KMS-11 (cell line): ENCODE results near the gene CAMK4.
"Not testable (repeated sequence)": the region's sequence is repeated elsewhere in the genome, so short reads cannot be mapped to it uniquely, and the experiment has no call there.

Source experiments
- H2AFZ ChIP-seq: fragments of 200-600 bp; sonication (generic); 2 replicates; pipeline ENCODE4 v1.6.1; 2016; ENCODE audit warnings: antibody characterized with exemption, mixed run types, low read depth
- H3K27ac ChIP-seq: fragments of 200-600 bp; sonication (generic); 2 replicates; pipeline ENCODE4 v1.6.1; 2016; ENCODE audit warnings: mild to moderate bottlenecking, mixed run types
- H3K27me3 ChIP-seq: fragments of 200-600 bp; sonication (generic); 2 replicates; pipeline ENCODE4 v1.6.1; 2017; ENCODE audit warnings: mild to moderate bottlenecking, low read depth, mixed run types, moderate library complexity; ENCODE audit not compliant: insufficient read depth
- H3K36me3 ChIP-seq: fragments of 200-600 bp; sonication (generic); 2 replicates; pipeline ENCODE4 v1.6.1; 2017; ENCODE audit warnings: mild to moderate bottlenecking, mixed run types; ENCODE audit not compliant: insufficient read depth
- H3K4me1 ChIP-seq: fragments of 200-600 bp; sonication (generic); 2 replicates; pipeline ENCODE4 v1.6.1; 2016; ENCODE audit warnings: mild to moderate bottlenecking, low read depth, mixed run types; ENCODE audit not compliant: poor library complexity, severe bottlenecking
- H3K4me2 ChIP-seq: fragments of 200-600 bp; sonication (generic); 2 replicates; pipeline ENCODE4 v1.7.0; 2016; ENCODE audit warnings: mild to moderate bottlenecking, mixed run types
- H3K4me3 ChIP-seq: fragments of 200-600 bp; sonication (generic); IDR thresholded peaks from 2 replicates; pipeline ENCODE4 v1.6.1; 2017; ENCODE audit warnings: low read depth, low read length, mixed read lengths; ENCODE audit not compliant: insufficient read depth
- H3K79me2 ChIP-seq: fragments of 200-600 bp; sonication (generic); 2 replicates; pipeline ENCODE4 v1.6.1; 2016; ENCODE audit warnings: low read depth, mixed run types; ENCODE audit not compliant: insufficient read depth
- H3K9ac ChIP-seq: fragments of 200-600 bp; sonication (generic); 2 replicates; pipeline ENCODE4 v1.6.1; 2016; ENCODE audit warnings: mild to moderate bottlenecking, mixed run types
- H4K20me1 ChIP-seq: fragments of 200-600 bp; sonication (generic); 2 replicates; pipeline ENCODE4 v1.6.1; 2016; ENCODE audit warnings: mild to moderate bottlenecking, mixed run types; ENCODE audit not compliant: insufficient read depth
- TF ChIP-seq, protein P1 (sequence below): fragments of 200-600 bp; sonication (generic); conservative IDR thresholded peaks from 2 replicates; pipeline ENCODE4 v1.6.1; 2017; ENCODE audit warnings: low read depth, mild to moderate bottlenecking, antibody characterized with exemption, low read length, moderate library complexity, mixed read lengths

CAMK4 gene

DNA sequence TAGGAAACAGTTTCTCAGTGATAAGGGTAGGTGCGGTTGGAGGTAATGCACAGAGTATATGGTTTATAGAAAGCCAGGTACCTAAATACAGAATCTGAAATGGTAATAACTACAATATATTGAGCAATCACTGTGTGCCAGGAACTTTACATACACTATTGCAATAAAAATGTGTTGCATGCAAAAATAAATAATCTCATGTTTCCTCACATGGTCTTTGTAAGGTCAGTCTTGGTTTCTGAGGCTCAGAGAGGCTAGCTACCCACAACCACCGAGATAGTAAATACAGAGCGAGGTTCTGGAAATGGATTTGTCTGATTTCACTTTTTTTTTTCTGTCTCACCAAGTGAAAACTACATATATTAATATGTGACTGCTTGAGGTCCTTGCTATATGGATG, 128.9 kb downstream of the CAMK4 start:
- no peak overlapping the region for H3K27ac ChIP-seq
- no peaks in the 10 kb centered on the region for H3K27me3 ChIP-seq
- no peaks in the 10 kb centered on the region for H4K20me1 ChIP-seq
- no peak overlapping the region for H3K4me2 ChIP-seq
- no peaks in the 10 kb centered on the region for H3K4me1 ChIP-seq
- H3K36me3 ChIP-seq: no peaks in the 10 kb centered on the region
- H3K9ac ChIP-seq: no peak overlapping the region
- TF ChIP-seq, protein P1, sequence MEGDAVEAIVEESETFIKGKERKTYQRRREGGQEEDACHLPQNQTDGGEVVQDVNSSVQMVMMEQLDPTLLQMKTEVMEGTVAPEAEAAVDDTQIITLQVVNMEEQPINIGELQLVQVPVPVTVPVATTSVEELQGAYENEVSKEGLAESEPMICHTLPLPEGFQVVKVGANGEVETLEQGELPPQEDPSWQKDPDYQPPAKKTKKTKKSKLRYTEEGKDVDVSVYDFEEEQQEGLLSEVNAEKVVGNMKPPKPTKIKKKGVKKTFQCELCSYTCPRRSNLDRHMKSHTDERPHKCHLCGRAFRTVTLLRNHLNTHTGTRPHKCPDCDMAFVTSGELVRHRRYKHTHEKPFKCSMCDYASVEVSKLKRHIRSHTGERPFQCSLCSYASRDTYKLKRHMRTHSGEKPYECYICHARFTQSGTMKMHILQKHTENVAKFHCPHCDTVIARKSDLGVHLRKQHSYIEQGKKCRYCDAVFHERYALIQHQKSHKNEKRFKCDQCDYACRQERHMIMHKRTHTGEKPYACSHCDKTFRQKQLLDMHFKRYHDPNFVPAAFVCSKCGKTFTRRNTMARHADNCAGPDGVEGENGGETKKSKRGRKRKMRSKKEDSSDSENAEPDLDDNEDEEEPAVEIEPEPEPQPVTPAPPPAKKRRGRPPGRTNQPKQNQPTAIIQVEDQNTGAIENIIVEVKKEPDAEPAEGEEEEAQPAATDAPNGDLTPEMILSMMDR: no peak
- H2AFZ ChIP-seq: no peak overlapping the region
- H3K4me3 ChIP-seq: no peak overlapping the region
- H3K79me2 ChIP-seq: no peaks in the 10 kb centered on the region

DNA sequence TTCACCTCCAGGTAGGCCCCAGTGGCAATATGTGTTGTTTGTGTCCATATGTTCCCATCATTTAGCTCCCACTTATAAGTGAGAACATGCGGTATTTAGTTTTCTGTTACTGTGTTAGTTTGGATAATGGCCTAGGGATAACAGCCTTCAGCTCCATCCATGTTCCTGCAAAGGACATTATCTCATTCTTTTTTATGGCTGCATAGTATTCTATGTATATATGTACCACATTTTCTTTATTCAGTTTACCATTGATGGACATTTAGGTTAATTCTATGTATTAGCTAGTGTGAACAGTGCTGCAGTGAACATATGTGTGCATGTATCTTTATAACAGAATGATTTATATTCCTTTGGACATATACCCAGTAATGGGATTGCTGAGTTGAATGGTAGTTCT, 134.5 kb downstream of the CAMK4 start:
- not testable (repeated sequence) for H4K20me1 ChIP-seq, H3K4me1 ChIP-seq, H2AFZ ChIP-seq, H3K27me3 ChIP-seq, H3K79me2 ChIP-seq, H3K9ac ChIP-seq, H3K4me3 ChIP-seq, H3K36me3 ChIP-seq, H3K4me2 ChIP-seq, H3K27ac ChIP-seq

DNA sequence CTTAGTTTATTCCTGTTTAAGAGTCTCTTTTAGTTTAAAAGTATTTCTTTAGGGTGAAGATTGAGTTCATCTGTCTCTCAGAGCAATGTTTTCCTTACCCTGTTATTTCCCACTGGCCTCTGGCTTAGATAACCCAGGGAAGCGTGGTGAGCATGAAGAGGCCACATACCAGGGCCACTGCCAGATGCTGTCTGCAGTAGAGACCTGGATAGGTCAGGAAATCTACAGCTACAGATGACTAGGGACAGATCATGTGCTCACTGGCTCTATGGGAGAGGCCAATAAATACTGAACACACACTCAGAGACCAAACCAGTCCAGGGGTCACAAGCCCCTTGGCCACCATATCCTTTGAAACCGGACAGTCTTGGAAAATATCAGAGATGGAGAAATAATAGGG, 136.0 kb downstream of the CAMK4 start:
- no peak overlapping the region for H3K4me2 ChIP-seq
- TF ChIP-seq, protein P1: no peak
- H3K36me3 ChIP-seq: no peaks in the 10 kb centered on the region
- no peak overlapping the region for H2AFZ ChIP-seq
- no peak overlapping the region for H3K4me3 ChIP-seq
- no peak overlapping the region for H3K9ac ChIP-seq
- H3K4me1 ChIP-seq: no peaks in the 10 kb centered on the region
- no peaks in the 10 kb centered on the region for H3K79me2 ChIP-seq
- H4K20me1 ChIP-seq: no peaks in the 10 kb centered on the region
- no peaks in the 10 kb centered on the region for H3K27me3 ChIP-seq
- H3K27ac ChIP-seq: no peak overlapping the region

DNA sequence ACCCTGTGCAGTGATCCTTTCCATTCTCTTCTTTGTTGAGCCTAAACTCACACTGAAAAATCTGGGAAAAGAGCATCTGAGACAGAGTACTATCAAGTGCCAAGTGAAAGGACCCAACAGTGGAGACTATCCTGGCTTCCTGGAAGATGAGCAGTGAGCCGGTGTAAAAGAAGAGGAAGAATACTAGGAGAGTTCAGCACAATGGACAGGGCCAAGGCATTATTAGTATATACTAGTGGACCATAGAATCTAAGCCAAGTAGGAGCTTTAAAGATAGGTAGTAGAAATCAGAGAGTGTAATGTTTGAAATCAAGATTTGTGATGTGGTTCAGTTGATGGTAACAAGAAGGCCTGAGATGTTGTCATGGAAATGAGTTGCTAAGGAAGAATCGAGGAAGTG, 140.8 kb downstream of the CAMK4 start:
- TF ChIP-seq, protein P1: no peak
- Histone ChIP-seq H3K27ac (no peak overlapping the region), H4K20me1 (no peaks in the 10 kb centered on the region), H3K4me2 (no peak overlapping the region), H3K36me3 (no peaks in the 10 kb centered on the region), H3K27me3 (no peaks in the 10 kb centered on the region), H2AFZ (no peak overlapping the region), H3K9ac (no peak overlapping the region), H3K4me3 (no peak overlapping the region), H3K79me2 (no peaks in the 10 kb centered on the region), H3K4me1 (no peaks in the 10 kb centered on the region)

DNA sequence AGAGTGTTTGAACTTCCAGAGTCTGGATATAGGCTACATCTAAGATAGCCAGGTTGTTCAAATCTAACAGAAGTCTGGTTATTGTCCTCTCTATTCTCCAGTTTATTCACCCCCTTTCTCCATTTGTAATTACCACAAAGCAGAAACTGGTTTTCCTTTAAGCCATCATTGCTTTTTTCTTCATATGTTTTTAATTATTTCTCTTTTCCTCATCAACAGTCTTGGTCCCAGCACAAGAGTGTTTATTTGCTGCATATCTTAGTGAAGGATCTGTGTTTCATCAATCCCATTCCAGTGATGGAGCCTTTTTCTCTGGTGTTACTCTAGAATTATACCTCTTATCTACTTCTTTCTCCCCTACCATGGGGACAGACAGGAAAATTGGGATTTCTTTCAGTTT, 142.2 kb downstream of the CAMK4 start:
- H3K36me3 ChIP-seq: no peaks in the 10 kb centered on the region
- no peaks in the 10 kb centered on the region for H4K20me1 ChIP-seq
- H3K27ac ChIP-seq: no peak overlapping the region
- H3K4me3 ChIP-seq: no peak overlapping the region
- H3K4me2 ChIP-seq: no peak overlapping the region
- no peaks in the 10 kb centered on the region for H3K27me3 ChIP-seq
- TF ChIP-seq, protein P1: no peak
- H3K79me2 ChIP-seq: no peaks in the 10 kb centered on the region
- no peak overlapping the region for H3K9ac ChIP-seq
- H3K4me1 ChIP-seq: no peaks in the 10 kb centered on the region
- H2AFZ ChIP-seq: no peak overlapping the region
